HCT116 (cell line): ENCODE data around the gene FAM89B.

Source experiments
- ATF3 ChIP-seq: IDR thresholded peaks from 2 replicates; pipeline ENCODE4 v1.6.1; 2012
- CBX3 ChIP-seq: IDR thresholded peaks from 2 replicates; pipeline ENCODE4 v1.6.1; 2012; ENCODE audit warnings: low read depth
- CEBPB ChIP-seq: IDR thresholded peaks from 2 replicates; pipeline ENCODE4 v1.6.1; 2012; ENCODE audit warnings: low read depth
- CTCF ChIP-seq, 3 experiments: fragments of 200-600 bp in 1 of 3; sonication (generic) in 1 of 3; IDR thresholded peaks in 2 of 3; conservative IDR thresholded peaks in 1 of 3; 2 replicates each; pipeline ENCODE4 v1.5.1; 2012 to 2017; ENCODE audit warnings: low read depth in 2 of 3, low read length in 2 of 3, antibody characterized with exemption in 1 of 3, borderline replicate concordance in 1 of 3, control low read depth in 1 of 3, mild to moderate bottlenecking in 1 of 3, mixed read lengths in 1 of 3, mixed run types in 1 of 3, moderate library complexity in 1 of 3; ENCODE audit not compliant: insufficient read depth in 1 of 3
- EZH2 ChIP-seq: fragments of 200-600 bp; sonication (generic); IDR thresholded peaks from 2 replicates; pipeline ENCODE4 v1.6.1; 2017; ENCODE audit warnings: antibody characterized with exemption, mixed run types
- JUND ChIP-seq: IDR thresholded peaks from 2 replicates; pipeline ENCODE4 v1.6.1; 2012
- POLR2A ChIP-seq: IDR thresholded peaks from 2 replicates; pipeline ENCODE4 v1.7.0; 2011; ENCODE audit warnings: borderline replicate concordance; ENCODE audit not compliant: insufficient read depth, insufficient read length; ENCODE audit errors: extremely low read depth
- POLR2AphosphoS5 ChIP-seq: IDR thresholded peaks from 2 replicates; pipeline ENCODE4 v1.6.1; 2011; ENCODE audit warnings: mild to moderate bottlenecking, low read depth, low read length, moderate library complexity
- RAD21 ChIP-seq: IDR thresholded peaks from 2 replicates; pipeline ENCODE4 v1.6.1; 2012; ENCODE audit warnings: low read depth, mild to moderate bottlenecking
- SRF ChIP-seq: IDR thresholded peaks from 2 replicates; pipeline ENCODE4 v1.6.1; 2012; ENCODE audit warnings: low read depth
- ZFX ChIP-seq: fragments of 450-650 bp; IDR thresholded peaks from 2 replicates; pipeline ENCODE4 v1.6.1; 2017
- TF ChIP-seq, protein P1 (sequence below): IDR thresholded peaks from 2 replicates; pipeline ENCODE4 v1.6.1; 2012; ENCODE audit warnings: low read depth
- TF ChIP-seq, protein P2 (sequence below): IDR thresholded peaks from 2 replicates; pipeline ENCODE4 v1.6.1; 2011; ENCODE audit warnings: mild to moderate bottlenecking, low read length, moderate library complexity; ENCODE audit not compliant: insufficient replicate concordance; ENCODE audit errors: extremely low read depth
- TF ChIP-seq, protein P3 (sequence below): IDR thresholded peaks from 2 replicates; pipeline ENCODE4 v1.6.1; 2012

DNA sequence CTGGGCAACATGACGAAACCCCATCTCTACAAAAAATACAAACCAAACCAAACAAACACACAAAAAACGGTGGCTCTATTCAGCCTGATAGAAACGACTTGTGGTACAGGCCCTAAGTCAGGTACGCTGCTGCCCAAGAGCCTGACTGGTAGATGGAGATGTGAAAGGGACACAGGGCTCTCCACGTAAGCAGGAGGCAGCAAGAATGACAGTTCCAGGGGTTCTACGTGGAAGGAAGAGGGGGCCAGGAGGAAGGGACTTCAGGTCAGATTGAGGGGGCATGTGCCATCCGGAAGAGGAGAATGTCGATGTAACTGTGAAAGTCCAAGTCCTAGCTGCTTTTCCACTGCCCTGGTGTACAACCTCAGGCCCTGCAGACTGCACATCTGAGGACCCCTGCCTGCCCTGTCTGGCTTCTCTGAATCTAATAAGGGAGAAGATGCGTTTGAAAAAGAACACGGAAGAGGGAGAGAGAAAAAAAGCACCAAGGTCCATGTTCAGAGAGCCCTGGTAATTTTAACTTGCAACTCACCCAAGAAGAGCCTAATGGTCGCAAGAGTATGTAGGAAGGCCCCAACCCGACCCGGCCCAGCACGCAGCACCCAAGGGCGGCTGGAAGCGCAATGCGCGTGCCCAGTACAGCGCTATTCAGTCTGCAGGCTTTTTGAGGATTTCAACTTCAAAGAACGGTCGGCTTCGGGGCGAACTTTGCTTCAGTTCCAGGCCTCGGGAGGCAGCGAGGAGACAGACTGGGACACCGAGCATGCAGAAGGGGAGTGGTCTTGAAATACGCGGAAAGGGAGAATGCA is 3.0 kb upstream of the FAM89B start:
- no peak for TF ChIP-seq CTCF (IDR thresholded peaks at IDR 0.05 in 2 of 3, conservative IDR thresholded peaks at IDR 0.05 in 1 of 3; ENCODE audit: borderline replicate concordance in 1 of 3, insufficient read depth in 1 of 3, low read depth in 2 of 3, low read length in 2 of 3)
- TF ChIP-seq POLR2A = peak; percentile 59
- TF ChIP-seq, protein P1, sequence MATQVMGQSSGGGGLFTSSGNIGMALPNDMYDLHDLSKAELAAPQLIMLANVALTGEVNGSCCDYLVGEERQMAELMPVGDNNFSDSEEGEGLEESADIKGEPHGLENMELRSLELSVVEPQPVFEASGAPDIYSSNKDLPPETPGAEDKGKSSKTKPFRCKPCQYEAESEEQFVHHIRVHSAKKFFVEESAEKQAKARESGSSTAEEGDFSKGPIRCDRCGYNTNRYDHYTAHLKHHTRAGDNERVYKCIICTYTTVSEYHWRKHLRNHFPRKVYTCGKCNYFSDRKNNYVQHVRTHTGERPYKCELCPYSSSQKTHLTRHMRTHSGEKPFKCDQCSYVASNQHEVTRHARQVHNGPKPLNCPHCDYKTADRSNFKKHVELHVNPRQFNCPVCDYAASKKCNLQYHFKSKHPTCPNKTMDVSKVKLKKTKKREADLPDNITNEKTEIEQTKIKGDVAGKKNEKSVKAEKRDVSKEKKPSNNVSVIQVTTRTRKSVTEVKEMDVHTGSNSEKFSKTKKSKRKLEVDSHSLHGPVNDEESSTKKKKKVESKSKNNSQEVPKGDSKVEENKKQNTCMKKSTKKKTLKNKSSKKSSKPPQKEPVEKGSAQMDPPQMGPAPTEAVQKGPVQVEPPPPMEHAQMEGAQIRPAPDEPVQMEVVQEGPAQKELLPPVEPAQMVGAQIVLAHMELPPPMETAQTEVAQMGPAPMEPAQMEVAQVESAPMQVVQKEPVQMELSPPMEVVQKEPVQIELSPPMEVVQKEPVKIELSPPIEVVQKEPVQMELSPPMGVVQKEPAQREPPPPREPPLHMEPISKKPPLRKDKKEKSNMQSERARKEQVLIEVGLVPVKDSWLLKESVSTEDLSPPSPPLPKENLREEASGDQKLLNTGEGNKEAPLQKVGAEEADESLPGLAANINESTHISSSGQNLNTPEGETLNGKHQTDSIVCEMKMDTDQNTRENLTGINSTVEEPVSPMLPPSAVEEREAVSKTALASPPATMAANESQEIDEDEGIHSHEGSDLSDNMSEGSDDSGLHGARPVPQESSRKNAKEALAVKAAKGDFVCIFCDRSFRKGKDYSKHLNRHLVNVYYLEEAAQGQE = no peak
- TF ChIP-seq ZFX = peak; percentile 74; the same call in 1 of the 2 replicates
- TF ChIP-seq, protein P2, sequence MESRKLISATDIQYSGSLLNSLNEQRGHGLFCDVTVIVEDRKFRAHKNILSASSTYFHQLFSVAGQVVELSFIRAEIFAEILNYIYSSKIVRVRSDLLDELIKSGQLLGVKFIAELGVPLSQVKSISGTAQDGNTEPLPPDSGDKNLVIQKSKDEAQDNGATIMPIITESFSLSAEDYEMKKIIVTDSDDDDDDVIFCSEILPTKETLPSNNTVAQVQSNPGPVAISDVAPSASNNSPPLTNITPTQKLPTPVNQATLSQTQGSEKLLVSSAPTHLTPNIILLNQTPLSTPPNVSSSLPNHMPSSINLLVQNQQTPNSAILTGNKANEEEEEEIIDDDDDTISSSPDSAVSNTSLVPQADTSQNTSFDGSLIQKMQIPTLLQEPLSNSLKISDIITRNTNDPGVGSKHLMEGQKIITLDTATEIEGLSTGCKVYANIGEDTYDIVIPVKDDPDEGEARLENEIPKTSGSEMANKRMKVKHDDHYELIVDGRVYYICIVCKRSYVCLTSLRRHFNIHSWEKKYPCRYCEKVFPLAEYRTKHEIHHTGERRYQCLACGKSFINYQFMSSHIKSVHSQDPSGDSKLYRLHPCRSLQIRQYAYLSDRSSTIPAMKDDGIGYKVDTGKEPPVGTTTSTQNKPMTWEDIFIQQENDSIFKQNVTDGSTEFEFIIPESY = no peak
- TF ChIP-seq, protein P3, sequence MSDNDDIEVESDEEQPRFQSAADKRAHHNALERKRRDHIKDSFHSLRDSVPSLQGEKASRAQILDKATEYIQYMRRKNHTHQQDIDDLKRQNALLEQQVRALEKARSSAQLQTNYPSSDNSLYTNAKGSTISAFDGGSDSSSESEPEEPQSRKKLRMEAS = no peak
- TF ChIP-seq EZH2 = no peak
- TF ChIP-seq SRF = no peak
- no peak for TF ChIP-seq RAD21
- no peak for TF ChIP-seq CBX3
- TF ChIP-seq CEBPB = no peak
- TF ChIP-seq POLR2AphosphoS5 = no peak
- no peak for TF ChIP-seq ATF3
- no peak for TF ChIP-seq JUND
